ENCODE results near the gene OR2L3.
"Not testable (repeated sequence)": the region's sequence is repeated elsewhere in the genome, so short reads cannot be mapped to it uniquely, and the experiment has no call there.

The OR2L3 gene

GRCh38 chr1:248046536-248046935 is at the start of gene OR2L3:
Gene OR2L3 (plus strand): TSS chr1:248046836. CDS start chr1:248060682, 13,846 bp downstream.
- DNase-seq (ENCODE audit: low read depth in 2 of 3, low spot score in 1 of 3), result no peak

GRCh38 chr1:247998811-247999210 is 47.8 kb upstream of the OR2L3 start:
- DNase-seq (ENCODE audit: low read depth in 2 of 3, low spot score in 1 of 3), result no peak

GRCh38 chr1:248000169-248000568 is 46.5 kb upstream of the OR2L3 start:
- no peak for DNase-seq (ENCODE audit: low read depth in 2 of 3, low spot score in 1 of 3)

GRCh38 chr1:248007778-248008177 is 38.9 kb upstream of the OR2L3 start:
- no peak for DNase-seq (ENCODE audit: low read depth in 2 of 3, low spot score in 1 of 3)

- DNase-seq (ENCODE audit: low read depth in 2 of 3, low spot score in 1 of 3), result no peak
Observed at GRCh38 chr1:248009681-248010080, 37.0 kb upstream of the OR2L3 start.

- DNase-seq (ENCODE audit: low read depth in 2 of 3, low spot score in 1 of 3), result no peak
Observed at GRCh38 chr1:248013229-248013710, 33.4 kb upstream of the OR2L3 start, which contains the start of gene OR2L5. Gene OR2L5 (plus strand): TSS chr1:248013660. CDS start chr1:248021948, 8,288 bp downstream.

GRCh38 chr1:248015803-248016202 is 30.8 kb upstream of the OR2L3 start:
- no peak for DNase-seq (ENCODE audit: low read depth in 2 of 3, low spot score in 1 of 3)

- DNase-seq (ENCODE audit: low read depth in 2 of 3, low spot score in 1 of 3), result no peak
Observed at GRCh38 chr1:248029770-248030169, 16.9 kb upstream of the OR2L3 start, which contains the start of gene OR2L2. Gene OR2L2 (plus strand): TSS chr1:248030070. CDS start chr1:248038268, 8,198 bp downstream.

- DNase-seq (ENCODE audit: low read depth in 2 of 3, low spot score in 1 of 3), result no peak
Observed at GRCh38 chr1:248045209-248045608, 1.4 kb upstream of the OR2L3 start.

GRCh38 chr1:248047008-248047407 is 372 bp downstream of the OR2L3 start:
- no peak for DNase-seq (ENCODE audit: low read depth in 2 of 3, low spot score in 1 of 3)

- DNase-seq (ENCODE audit: low read depth in 2 of 3, low spot score in 1 of 3), result no peak
Observed at GRCh38 chr1:248054671-248055070, 8.0 kb downstream of the OR2L3 start.

GRCh38 chr1:248055261-248055660 is 8.6 kb downstream of the OR2L3 start:
- no peak for DNase-seq (ENCODE audit: low read depth in 2 of 3, low spot score in 1 of 3)

- DNase-seq (ENCODE audit: low read depth in 2 of 3, low spot score in 1 of 3), result no peak
Observed at GRCh38 chr1:248065071-248065470, 18.4 kb downstream of the OR2L3 start.

GRCh38 chr1:248065604-248066003 is 19.0 kb downstream of the OR2L3 start:
- DNase-seq (ENCODE audit: low read depth in 2 of 3, low spot score in 1 of 3), result no peak

- DNase-seq (ENCODE audit: low read depth in 2 of 3, low spot score in 1 of 3), result not testable (repeated sequence)
Observed at GRCh38 chr1:248083864-248084263, 37.2 kb downstream of the OR2L3 start.

- DNase-seq (ENCODE audit: low read depth in 2 of 3, low spot score in 1 of 3), result no peak
Observed at GRCh38 chr1:248094884-248095283, 48.2 kb downstream of the OR2L3 start, which contains the start of gene OR2L13. Gene OR2L13 (plus strand): TSS chr1:248095184. CDS start chr1:248099376, 4,192 bp downstream.

GRCh38 chr1:248098529-248098928 is 51.9 kb downstream of the OR2L3 start:
- DNase-seq (ENCODE audit: low read depth in 2 of 3, low spot score in 1 of 3), result no peak

- no peak for DNase-seq (ENCODE audit: low read depth in 2 of 3, low spot score in 1 of 3)
Observed at GRCh38 chr1:248102847-248103246, 56.2 kb downstream of the OR2L3 start.

GRCh38 chr1:248111157-248111556 is 64.5 kb downstream of the OR2L3 start:
- DNase-seq (ENCODE audit: low read depth in 2 of 3, low spot score in 1 of 3), result no peak

Data from stimulated activated CD4-positive, alpha-beta T cell treated with anti-CD3 and anti-CD28 coated beads, Interleukin-12 subunit alpha, Interleukin-12 subunit beta, amount 100 ng/mL, for 48 hours (primary cell).